Naive thymus-derived CD4-positive, alpha-beta T cell (primary cell): ENCODE results near the gene MMP20. TPM values are rescaled to one million over a fixed set of nuclear protein-coding genes. Genes with fewer than 3 reads are reported as not detected.

ENCODE experiments used
- ATAC-seq: fragments of 150-1000 bp; cut with Tn5 transposase; 2 replicates; pipeline ENCODE4 v1.10.0; 2021; ENCODE audit warnings: mild to moderate bottlenecking, moderate library complexity
- CTCF ChIA-PET: fragments of 350-600 bp; sonication (Branson Sonifier 250); formaldehyde crosslinking; loops from one replicate; lab custom pipeline; 2021; ENCODE audit warnings: antibody characterized with exemption; lab: Charles Lee
- POLR2A ChIA-PET: fragments of 350-600 bp; sonication (Branson Sonifier 250); formaldehyde crosslinking; loops from one replicate; lab custom pipeline; 2021; ENCODE audit warnings: antibody characterized with exemption, inconsistent platforms; lab: Charles Lee
- DNase-seq, 9 donors: peaks; one replicate each; pipeline versions ENCODE4 v3.0.0 to v3.0.0-alpha.2; 2020 to 2022; ENCODE audit warnings: mixed read lengths in 1 of 9
- H3K27ac ChIP-seq: one replicate; pipeline ENCODE4 v1.7.0; 2013; ENCODE audit warnings: mild to moderate bottlenecking, low read depth, low read length, moderate library complexity
- H3K27me3 ChIP-seq, 2 donors: one replicate each; pipeline ENCODE4 v1.7.0; 2013; ENCODE audit warnings: low read length in 2 of 2, mild to moderate bottlenecking in 2 of 2, moderate library complexity in 2 of 2; ENCODE audit not compliant: control insufficient read depth in 2 of 2, insufficient read depth in 2 of 2
- H3K36me3 ChIP-seq, 3 experiments: 1 replicate in 2 of 3; 2 replicates in 1 of 3; pipeline ENCODE4 v1.7.0; 2013; ENCODE audit warnings: low read length in 3 of 3, mild to moderate bottlenecking in 3 of 3, moderate library complexity in 1 of 3; ENCODE audit not compliant: insufficient read depth in 3 of 3, control insufficient read depth in 2 of 3
- H3K4me1 ChIP-seq, 2 donors: one replicate each; pipeline ENCODE4 v1.7.0; 2013; ENCODE audit warnings: low read length in 2 of 2, mild to moderate bottlenecking in 2 of 2, moderate library complexity in 1 of 2; ENCODE audit not compliant: control insufficient read depth in 2 of 2, insufficient read depth in 2 of 2
- H3K4me3 ChIP-seq: 2 replicates; pipeline ENCODE4 v1.7.0; 2013; ENCODE audit warnings: mild to moderate bottlenecking, low read length
- H3K9me3 ChIP-seq, 3 experiments: 1 replicate in 2 of 3; 2 replicates in 1 of 3; pipeline ENCODE4 v1.7.0; 2013; ENCODE audit warnings: low read length in 3 of 3; ENCODE audit not compliant: control insufficient read depth in 2 of 3
- H3K27ac Mint-ChIP-seq, 9 donors: one replicate each; pipeline ENCODE4 v1.8.0; 2020 to 2022; ENCODE audit warnings: mixed read lengths in 9 of 9, mild to moderate bottlenecking in 8 of 9, moderate library complexity in 5 of 9, inconsistent platforms in 2 of 9
- H3K27me3 Mint-ChIP-seq, 5 donors: one replicate each; pipeline ENCODE4 v1.8.0; 2021 to 2022; ENCODE audit warnings: mixed read lengths in 5 of 5, mild to moderate bottlenecking in 1 of 5
- H3K36me3 Mint-ChIP-seq, 5 donors: one replicate each; pipeline ENCODE4 v1.8.0; 2020 to 2022; ENCODE audit warnings: mixed read lengths in 5 of 5, mild to moderate bottlenecking in 3 of 5, inconsistent platforms in 1 of 5
- H3K4me1 Mint-ChIP-seq, 7 donors: one replicate each; pipeline ENCODE4 v1.8.0; 2020 to 2022; ENCODE audit warnings: mixed read lengths in 7 of 7, mild to moderate bottlenecking in 3 of 7, inconsistent platforms in 1 of 7
- H3K4me3 Mint-ChIP-seq, 10 donors: one replicate each; pipeline ENCODE4 v1.8.0; 2020 to 2022; ENCODE audit warnings: mild to moderate bottlenecking in 10 of 10, mixed read lengths in 10 of 10, moderate library complexity in 6 of 10, inconsistent platforms in 2 of 10
- H3K9me3 Mint-ChIP-seq, 11 donors: one replicate each; pipeline ENCODE4 v1.8.0; 2020 to 2022; ENCODE audit warnings: mixed read lengths in 11 of 11, mild to moderate bottlenecking in 4 of 11, inconsistent platforms in 1 of 11, moderate library complexity in 1 of 11
- intact Hi-C, 2 donors: fragments of 100-400 bp; cut with micrococcal nuclease; formaldehyde crosslinking; loops; one replicate each; pipeline ENCODE4 v1.15.1; 2023
- polyA plus RNA-seq, 2 donors: library from polyadenylated mRNA; unstranded; fragments of 300-500 nt; fragmentation: Illumina TruSeq; gene quantifications; one replicate each; pipeline ENCODE4 v1.2.3, GENCODE V29; 2021
- total RNA-seq, 6 experiments: library from RNA in 5 of 6; stranded (reverse) in 5 of 6; gene quantifications; 1 replicate in 5 of 6; 2 replicates in 1 of 6; pipeline ENCODE4 v1.2.3 and lab custom pipeline; 2021 to 2026

MMP20 gene
- total and polyA plus RNA-seq, 7 experiments from 2014 or later: not detected

GRCh38 chr11:102591160-102591718 lies 33.9 kb downstream of the MMP20 start:
- no peak overlapping the region for H3K27ac Mint-ChIP-seq
- ChIA-PET POLR2A (interaction anchor here (1.0 kb wide), 1 partner anchor 12 kb away, joined by 3 read pairs; no protein-coding TSS in a partner anchor), CTCF (no interaction called here)
- H3K27me3 ChIP-seq: no peaks in the 10 kb centered on the region
- peaks cover 0 to 20% (median 7%) of the 10 kb centered on the region in 11 donors for H3K9me3 Mint-ChIP-seq
- H3K27me3 Mint-ChIP-seq: no peaks in the 10 kb centered on the region
- ATAC-seq (no peak), DNase-seq (no peak)
- no peak overlapping the region for H3K27ac ChIP-seq
- H3K4me1 ChIP-seq: no peaks in the 10 kb centered on the region
- H3K36me3 Mint-ChIP-seq: peaks cover 0 to 16% (median 9%) of the 10 kb centered on the region in 5 donors
- intact Hi-C loops: no loop called here
- peaks cover 0 to 18% (median 0%) of the 10 kb centered on the region in 7 donors for H3K4me1 Mint-ChIP-seq
- H3K4me3 ChIP-seq: no peak overlapping the region
- H3K9me3 ChIP-seq: no peaks in the 10 kb centered on the region
- no peak overlapping the region for H3K4me3 Mint-ChIP-seq
- H3K36me3 ChIP-seq: no peaks in the 10 kb centered on the region

GRCh38 chr11:102590276-102591049 lies 34.7 kb downstream of the MMP20 start:
- Mint-ChIP-seq H3K4me1 (peaks cover 0 to 18% (median 0%) of the 10 kb centered on the region in 7 donors), H3K9me3 (peaks cover 0 to 20% (median 10%) of the 10 kb centered on the region in 11 donors), H3K27ac (no peak overlapping the region), H3K36me3 (peaks cover 0 to 20% (median 9%) of the 10 kb centered on the region in 5 donors), H3K4me3 (no peak overlapping the region), H3K27me3 (no peaks in the 10 kb centered on the region)
- intact Hi-C loops: no loop called here
- H3K36me3 ChIP-seq: no peaks in the 10 kb centered on the region
- H3K4me3 ChIP-seq: no peak overlapping the region
- DNase-seq (no peak), ATAC-seq (no peak)
- CTCF ChIA-PET: no interaction called here
- no peaks in the 10 kb centered on the region for H3K4me1 ChIP-seq
- POLR2A ChIA-PET: no interaction called here
- no peak overlapping the region for H3K27ac ChIP-seq
- no peaks in the 10 kb centered on the region for H3K27me3 ChIP-seq
- H3K9me3 ChIP-seq: no peaks in the 10 kb centered on the region

GRCh38 chr11:102589047-102589459 lies 36.1 kb downstream of the MMP20 start:
- Histone ChIP-seq H3K4me3 (no peak overlapping the region), H3K9me3 (no peaks in the 10 kb centered on the region), H3K27ac (no peak overlapping the region), H3K4me1 (no peaks in the 10 kb centered on the region), H3K36me3 (no peaks in the 10 kb centered on the region), H3K27me3 (no peaks in the 10 kb centered on the region)
- Mint-ChIP-seq H3K9me3 (peaks cover 0 to 25% (median 10%) of the 10 kb centered on the region in 11 donors), H3K4me3 (no peak overlapping the region), H3K27ac (peak overlapping the region in 1 of 9 donors; percentile 44), H3K36me3 (peaks cover 0 to 22% (median 12%) of the 10 kb centered on the region in 5 donors), H3K4me1 (peaks cover 0 to 18% (median 0%) of the 10 kb centered on the region in 7 donors), H3K27me3 (no peaks in the 10 kb centered on the region)
- ChIA-PET CTCF (no interaction called here), POLR2A (interaction anchor here (1.3 kb wide), 1 partner anchor 11 kb away, joined by 3 read pairs; no protein-coding TSS in a partner anchor)
- intact Hi-C loops: no loop called here
- peak in 1 of 9 donors; percentile 43 for DNase-seq
- no peak for ATAC-seq

- CTCF ChIA-PET: no interaction called here
- POLR2A ChIA-PET: interaction anchor here (1.3 kb wide), 1 partner anchor 10 kb away, joined by 3 read pairs; no protein-coding TSS in a partner anchor
These were observed 37.4 kb downstream of the MMP20 start for GRCh38 chr11:102587722-102588121.

GRCh38 chr11:102583141-102583873 lies 41.8 kb downstream of the MMP20 start:
- Mint-ChIP-seq H3K4me3 (no peak overlapping the region), H3K27me3 (no peaks in the 10 kb centered on the region), H3K36me3 (peaks cover 0 to 21% (median 7%) of the 10 kb centered on the region in 5 donors), H3K9me3 (peaks cover 0 to 18% (median 4%) of the 10 kb centered on the region in 11 donors), H3K27ac (no peak overlapping the region), H3K4me1 (peaks cover 0 to 9% (median 4%) of the 10 kb centered on the region in 7 donors)
- Histone ChIP-seq H3K27me3 (no peaks in the 10 kb centered on the region), H3K27ac (no peak overlapping the region), H3K4me1 (no peaks in the 10 kb centered on the region), H3K9me3 (no peaks in the 10 kb centered on the region), H3K4me3 (no peak overlapping the region), H3K36me3 (no peaks in the 10 kb centered on the region)
- POLR2A ChIA-PET: no interaction called here
- DNase-seq (no peak), ATAC-seq (no peak)
- intact Hi-C loops: no loop called here
- CTCF ChIA-PET: no interaction called here

More at GRCh38 chr11:102587722-102588121, 37.4 kb downstream of the MMP20 start:
- Histone ChIP-seq H3K4me1 (no peaks in the 10 kb centered on the region), H3K4me3 (no peak overlapping the region), H3K27ac (no peak overlapping the region), H3K9me3 (no peaks in the 10 kb centered on the region), H3K36me3 (no peaks in the 10 kb centered on the region), H3K27me3 (no peaks in the 10 kb centered on the region)
- no peak overlapping the region for H3K27ac Mint-ChIP-seq
- H3K4me1 Mint-ChIP-seq: peaks cover 0 to 18% (median 0%) of the 10 kb centered on the region in 7 donors
- H3K4me3 Mint-ChIP-seq: no peak overlapping the region
- H3K36me3 Mint-ChIP-seq: peaks cover 0 to 25% (median 12%) of the 10 kb centered on the region in 5 donors
- intact Hi-C loops: no loop called here
- DNase-seq: no peak
- no peak for ATAC-seq
- H3K9me3 Mint-ChIP-seq: peaks cover 0 to 25% (median 12%) of the 10 kb centered on the region in 11 donors
- no peaks in the 10 kb centered on the region for H3K27me3 Mint-ChIP-seq

GRCh38 chr11:102582140-102582539 lies 43.0 kb downstream of the MMP20 start:
- H3K36me3 Mint-ChIP-seq: peaks cover 0 to 16% (median 1%) of the 10 kb centered on the region in 5 donors
- ATAC-seq (no peak), DNase-seq (no peak)
- H3K9me3 ChIP-seq: no peaks in the 10 kb centered on the region
- no peak overlapping the region for H3K4me3 Mint-ChIP-seq
- H3K27me3 Mint-ChIP-seq: no peaks in the 10 kb centered on the region
- no peaks in the 10 kb centered on the region for H3K27me3 ChIP-seq
- CTCF ChIA-PET: no interaction called here
- intact Hi-C loops: no loop called here
- no peak overlapping the region for H3K27ac ChIP-seq
- peaks cover 0 to 8% (median under 1%) of the 10 kb centered on the region in 11 donors for H3K9me3 Mint-ChIP-seq
- H3K4me3 ChIP-seq: no peak overlapping the region
- peaks cover 5% of the 10 kb centered on the region in 2 donors for H3K4me1 ChIP-seq
- H3K36me3 ChIP-seq: no peaks in the 10 kb centered on the region
- POLR2A ChIA-PET: no interaction called here
- H3K4me1 Mint-ChIP-seq: peaks cover 0 to 17% (median 11%) of the 10 kb centered on the region in 7 donors
- no peak overlapping the region for H3K27ac Mint-ChIP-seq
